H1 (cell line): ENCODE measurements around the gene TRIM44. TPM values are rescaled to one million over a fixed set of nuclear protein-coding genes. Genes with fewer than 3 reads are reported as not detected.

Source experiments
- CTCF ChIA-PET: fragments of 300-600 bp; sonication (Branson Sonifier 250); formaldehyde crosslinking; loops from one replicate; lab custom pipeline; 2021; ENCODE audit not compliant: partially characterized antibody; lab: Charles Lee
- POLR2A ChIA-PET: fragments of 300-600 bp; sonication (Branson Sonifier 250); formaldehyde crosslinking; loops from one replicate; lab custom pipeline; 2021; ENCODE audit warnings: inconsistent platforms; ENCODE audit not compliant: partially characterized antibody; lab: Charles Lee
- DNase-seq, 2 experiments: peaks; one replicate each; pipeline versions ENCODE4 v3.0.0 to v3.0.0-alpha.2; 2010 to 2022; ENCODE audit warnings: low spot score in 2 of 2, low read depth in 1 of 2, mixed read lengths in 1 of 2
- FAIRE-seq: peaks from 2 replicates; lab custom pipeline; 2011; peaks lifted over from hg19 to GRCh38; lab: Jason Lieb, UNC
- H2AFZ ChIP-seq: 2 replicates; pipeline ENCODE4 v1.8.1; 2012; ENCODE audit warnings: low read length, inconsistent platforms
- H2AK5ac ChIP-seq: 2 replicates; pipeline ENCODE4 v1.6.1; 2013; ENCODE audit warnings: low read depth, low read length
- H2BK120ac ChIP-seq: replicated peaks from 2 replicates; pipeline ENCODE3; 2013; ENCODE audit warnings: low read depth, low read length, inconsistent platforms
- H2BK12ac ChIP-seq: 2 replicates; pipeline ENCODE4 v1.6.1; 2013; ENCODE audit warnings: low read depth, low read length
- H2BK15ac ChIP-seq: 2 replicates; pipeline ENCODE4 v1.6.1; 2013; ENCODE audit warnings: low read length
- H2BK20ac ChIP-seq: 2 replicates; pipeline ENCODE4 v1.6.1; 2013; ENCODE audit warnings: low read length
- H2BK5ac ChIP-seq: 2 replicates; pipeline ENCODE4 v1.6.1; 2013; ENCODE audit warnings: low read depth, low read length
- H3K14ac ChIP-seq: 2 replicates; pipeline ENCODE4 v1.6.1; 2013; ENCODE audit warnings: inconsistent platforms; ENCODE audit not compliant: insufficient read length
- H3K18ac ChIP-seq: 2 replicates; pipeline ENCODE4 v1.6.1; 2013; ENCODE audit warnings: low read length; ENCODE audit errors: extremely low read depth
- H3K23ac ChIP-seq: 2 replicates; pipeline ENCODE4 v1.6.1; 2013; ENCODE audit warnings: inconsistent platforms; ENCODE audit not compliant: insufficient read length
- H3K23me2 ChIP-seq: 2 replicates; pipeline ENCODE4 v1.6.1; 2013; ENCODE audit warnings: low read depth, low read length
- H3K27ac ChIP-seq: 2 replicates; pipeline ENCODE4 v1.6.1; 2011; ENCODE audit warnings: low read depth, low read length, inconsistent platforms
- H3K27me3 ChIP-seq, 4 experiments: replicated peaks in 1 of 4; 1 replicate in 1 of 4; 2 replicates in 3 of 4; pipeline versions ENCODE4 v1.6.1 to v1.8.1; 2011 to 2013; ENCODE audit warnings: low read length in 3 of 4, mild to moderate bottlenecking in 3 of 4, inconsistent platforms in 2 of 4, mixed read lengths in 2 of 4, moderate library complexity in 1 of 4; ENCODE audit not compliant: control insufficient read depth in 3 of 4, insufficient read depth in 3 of 4; ENCODE audit errors: extremely low read depth in 1 of 4
- H3K36me3 ChIP-seq, 4 experiments: 2 replicates each; pipeline versions ENCODE4 v1.6.1 to v1.8.1; 2011 to 2013; ENCODE audit warnings: mild to moderate bottlenecking in 4 of 4, low read length in 3 of 4, moderate library complexity in 2 of 4, control low read depth in 1 of 4, inconsistent platforms in 1 of 4; ENCODE audit not compliant: insufficient read depth in 4 of 4, control insufficient read depth in 2 of 4
- H3K4ac ChIP-seq: replicated peaks from 2 replicates; pipeline ENCODE3; 2013; ENCODE audit warnings: low read length, low read depth, mixed read lengths, inconsistent platforms; ENCODE audit not compliant: insufficient read length
- H3K4me1 ChIP-seq, 4 experiments: replicated peaks in 1 of 4; 1 replicate in 1 of 4; 2 replicates in 3 of 4; pipeline versions ENCODE4 v1.6.1 to v1.8.1; 2011 to 2013; ENCODE audit warnings: low read length in 3 of 4, inconsistent platforms in 2 of 4, mixed read lengths in 1 of 4; ENCODE audit not compliant: insufficient read depth in 4 of 4, control insufficient read depth in 3 of 4
- H3K4me2 ChIP-seq, 2 experiments: 2 replicates each; pipeline versions ENCODE4 v1.6.1 to v1.8.1; 2011 to 2013; ENCODE audit warnings: low read depth in 2 of 2, low read length in 2 of 2, control low read depth in 1 of 2, inconsistent platforms in 1 of 2, mild to moderate bottlenecking in 1 of 2; ENCODE audit not compliant: insufficient read depth in 1 of 2
- H3K4me3 ChIP-seq, 4 experiments: fragments of 200-600, 300-600 bp in 1 of 4; sonication (generic), shearing (Covaris generic), sonication (Bioruptor Twin) in 1 of 4; 2 replicates each; pipeline versions ENCODE4 v1.5.1 to v1.8.1; 2011 to 2016; ENCODE audit warnings: low read length in 4 of 4, low read depth in 3 of 4, control low read depth in 2 of 4, inconsistent platforms in 2 of 4, mild to moderate bottlenecking in 2 of 4, mixed read lengths in 1 of 4, moderate library complexity in 1 of 4; ENCODE audit not compliant: insufficient read depth in 2 of 4; ENCODE audit errors: extremely low read depth in 1 of 4
- H3K56ac ChIP-seq: replicated peaks from 2 replicates; pipeline ENCODE3; 2013; ENCODE audit warnings: low read depth, mild to moderate bottlenecking, mixed read lengths, low read length, inconsistent platforms; ENCODE audit not compliant: insufficient read length
- H3K79me1 ChIP-seq: 2 replicates; pipeline ENCODE4 v1.6.1; 2013; ENCODE audit warnings: low read depth, low read length, control low read depth
- H3K79me2 ChIP-seq, 2 experiments: 2 replicates each; pipeline versions ENCODE4 v1.6.1 to v1.8.1; 2012 to 2013; ENCODE audit warnings: low read length in 2 of 2, mild to moderate bottlenecking in 2 of 2, inconsistent platforms in 1 of 2; ENCODE audit not compliant: insufficient read depth in 2 of 2, control insufficient read depth in 1 of 2
- H3K9ac ChIP-seq, 4 experiments: replicated peaks in 1 of 4; 1 replicate in 1 of 4; 2 replicates in 3 of 4; pipeline versions ENCODE4 v1.6.1 to v1.8.1; 2011 to 2013; ENCODE audit warnings: low read depth in 3 of 4, low read length in 3 of 4, control low read depth in 2 of 4, mild to moderate bottlenecking in 2 of 4, moderate library complexity in 2 of 4, inconsistent platforms in 1 of 4; ENCODE audit errors: extremely low read depth in 1 of 4
- H3K9me3 ChIP-seq, 2 experiments: 2 replicates each; pipeline versions ENCODE4 v1.6.1 to v1.8.1; 2012 to 2013; ENCODE audit warnings: mild to moderate bottlenecking in 2 of 2, moderate library complexity in 2 of 2, control low read depth in 1 of 2, inconsistent platforms in 1 of 2, low read depth in 1 of 2, low read length in 1 of 2, mixed read lengths in 1 of 2; ENCODE audit not compliant: insufficient read depth in 2 of 2
- H4K20me1 ChIP-seq, 2 experiments: replicated peaks in 1 of 2; 2 replicates each; pipeline versions ENCODE3 to v1.8.1; 2011 to 2013; ENCODE audit warnings: inconsistent platforms in 2 of 2, low read length in 2 of 2, mild to moderate bottlenecking in 1 of 2; ENCODE audit not compliant: insufficient read depth in 2 of 2, control insufficient read depth in 1 of 2
- H4K5ac ChIP-seq: 2 replicates; pipeline ENCODE4 v1.6.1; 2013; ENCODE audit warnings: low read length, low read depth, mixed read lengths, inconsistent platforms; ENCODE audit not compliant: insufficient read length
- H4K8ac ChIP-seq: 2 replicates; pipeline ENCODE4 v1.8.0; 2013; ENCODE audit warnings: mild to moderate bottlenecking, moderate library complexity, low read length, inconsistent platforms; ENCODE audit not compliant: insufficient read depth; ENCODE audit errors: extremely low read depth
- H4K91ac ChIP-seq: replicated peaks from 2 replicates; pipeline ENCODE3; 2013; ENCODE audit warnings: low read length, mixed read lengths, inconsistent platforms; ENCODE audit not compliant: insufficient read length
- CBX8 ChIP-seq: fragments of 300-800, 300-1000 bp; sonication (generic); IDR thresholded peaks from 2 replicates; pipeline ENCODE4 v1.7.1; 2016; ENCODE audit warnings: low read depth, low read length, borderline replicate concordance
- E2F6 ChIP-seq: IDR thresholded peaks from 2 replicates; pipeline ENCODE4 v1.6.1; 2012; ENCODE audit warnings: inconsistent platforms
- TAF7 ChIP-seq: optimal IDR thresholded peaks from 2 replicates; pipeline ENCODE3; 2011; ENCODE audit warnings: low read depth, mild to moderate bottlenecking, inconsistent platforms, low read length, moderate library complexity, borderline replicate concordance
- polyA plus RNA-seq, 7 experiments: library from polyadenylated mRNA; depleted of rRNA in 3 of 7; stranded (reverse) in 5 of 7; unstranded in 2 of 7; fragments of >200 nt in 5 of 7; fragments of 200-250 nt in 2 of 7; gene quantifications; 1 replicate in 5 of 7; 2 replicates in 1 of 7; 4 replicates in 1 of 7; pipeline versions ENCODE4 v1.2.1 to v1.2.3, GENCODE V29; 2011 to 2013; ENCODE audit warnings: missing spikeins in 2 of 7, mixed read lengths in 2 of 7
- total RNA-seq: library from RNA; stranded (reverse); fragmentation: NEBNext Ultra II Directional; extraction: Animal tissue kit (Norgen Biotek cat#: 25700); gene quantifications from 2 replicates; pipeline ENCODE4 v1.2.1, GENCODE V29; 2021
- TF ChIP-seq, protein P1 (sequence below), 3 experiments: IDR thresholded peaks; 1 replicate in 2 of 3; 2 replicates in 1 of 3; pipeline versions ENCODE4 v1.5.1 to v1.6.1; 2011; ENCODE audit warnings: low read length in 3 of 3, mild to moderate bottlenecking in 3 of 3, inconsistent platforms in 2 of 3, low read depth in 1 of 3, moderate library complexity in 1 of 3; ENCODE audit not compliant: insufficient read depth in 1 of 3; ENCODE audit errors: control extremely low read depth in 1 of 3

Gene TRIM44
- total and polyA plus RNA-seq, 2 of the 8 experiments (the other 6 are each of a cell fraction or from before 2014, with no cell fraction given) = 13.9 to 34.4 TPM

GRCh38 chr11:35730254-35730653 is 67.7 kb downstream of the TRIM44 start:
- ChIA-PET CTCF (interaction anchor here (0.6 to 0.9 kb wide), 3 partner anchors 41 to 581 kb away, joined by 3 to 4 read pairs (median 4); no protein-coding TSS in a partner anchor), POLR2A (no interaction called here)
- peaks cover 0 to 6% (median 2%) of the 10 kb centered on the region in 4 experiments; a peak in 3 of 8 replicates for H3K36me3 ChIP-seq
- H3K18ac ChIP-seq = no peak overlapping the region
- H2BK12ac ChIP-seq = no peak overlapping the region
- H3K79me1 ChIP-seq = no peaks in the 10 kb centered on the region
- no peak for FAIRE-seq
- no peak overlapping the region for H2AK5ac ChIP-seq
- H3K4ac ChIP-seq = no peak overlapping the region
- H3K23me2 ChIP-seq = no peaks in the 10 kb centered on the region
- H3K27me3 ChIP-seq = no peaks in the 10 kb centered on the region
- H2BK120ac ChIP-seq = no peak overlapping the region
- no peaks in the 10 kb centered on the region for H3K4me1 ChIP-seq
- no peak overlapping the region for H4K5ac ChIP-seq
- no peaks in the 10 kb centered on the region for H4K20me1 ChIP-seq
- H3K79me2 ChIP-seq = no peaks in the 10 kb centered on the region
- H3K4me2 ChIP-seq = no peak overlapping the region
- H3K23ac ChIP-seq = no peak overlapping the region
- DNase-seq = no peak
- no peak overlapping the region for H3K56ac ChIP-seq
- H2BK20ac ChIP-seq = no peak overlapping the region
- H3K27ac ChIP-seq = no peak overlapping the region
- H4K91ac ChIP-seq = no peak overlapping the region
- no peak overlapping the region for H2AFZ ChIP-seq
- H2BK15ac ChIP-seq = no peak overlapping the region
- no peak overlapping the region for H3K4me3 ChIP-seq
- peaks cover 5 to 6% of the 10 kb centered on the region in 2 experiments; a peak in 1 of 4 replicates for H3K9me3 ChIP-seq
- H2BK5ac ChIP-seq = no peak overlapping the region
- H3K14ac ChIP-seq = no peak overlapping the region
- H3K9ac ChIP-seq = no peak overlapping the region
- no peak overlapping the region for H4K8ac ChIP-seq
- TF ChIP-seq TAF7 = no peak
- TF ChIP-seq, protein P1, sequence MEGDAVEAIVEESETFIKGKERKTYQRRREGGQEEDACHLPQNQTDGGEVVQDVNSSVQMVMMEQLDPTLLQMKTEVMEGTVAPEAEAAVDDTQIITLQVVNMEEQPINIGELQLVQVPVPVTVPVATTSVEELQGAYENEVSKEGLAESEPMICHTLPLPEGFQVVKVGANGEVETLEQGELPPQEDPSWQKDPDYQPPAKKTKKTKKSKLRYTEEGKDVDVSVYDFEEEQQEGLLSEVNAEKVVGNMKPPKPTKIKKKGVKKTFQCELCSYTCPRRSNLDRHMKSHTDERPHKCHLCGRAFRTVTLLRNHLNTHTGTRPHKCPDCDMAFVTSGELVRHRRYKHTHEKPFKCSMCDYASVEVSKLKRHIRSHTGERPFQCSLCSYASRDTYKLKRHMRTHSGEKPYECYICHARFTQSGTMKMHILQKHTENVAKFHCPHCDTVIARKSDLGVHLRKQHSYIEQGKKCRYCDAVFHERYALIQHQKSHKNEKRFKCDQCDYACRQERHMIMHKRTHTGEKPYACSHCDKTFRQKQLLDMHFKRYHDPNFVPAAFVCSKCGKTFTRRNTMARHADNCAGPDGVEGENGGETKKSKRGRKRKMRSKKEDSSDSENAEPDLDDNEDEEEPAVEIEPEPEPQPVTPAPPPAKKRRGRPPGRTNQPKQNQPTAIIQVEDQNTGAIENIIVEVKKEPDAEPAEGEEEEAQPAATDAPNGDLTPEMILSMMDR (IDR thresholded peaks at IDR 0.05; ENCODE audit: control extremely low read depth in 1 of 3, insufficient read depth in 1 of 3, low read depth in 1 of 3, low read length in 3 of 3) = no peak
- no peak for TF ChIP-seq E2F6
- no peak for TF ChIP-seq CBX8
